ENCODE measurements around the gene SOX13.

SOX13 gene

GRCh38 chr1:204161609-204162493, 88.9 kb downstream of the SOX13 start:
- TF ChIP-seq, protein P1, sequence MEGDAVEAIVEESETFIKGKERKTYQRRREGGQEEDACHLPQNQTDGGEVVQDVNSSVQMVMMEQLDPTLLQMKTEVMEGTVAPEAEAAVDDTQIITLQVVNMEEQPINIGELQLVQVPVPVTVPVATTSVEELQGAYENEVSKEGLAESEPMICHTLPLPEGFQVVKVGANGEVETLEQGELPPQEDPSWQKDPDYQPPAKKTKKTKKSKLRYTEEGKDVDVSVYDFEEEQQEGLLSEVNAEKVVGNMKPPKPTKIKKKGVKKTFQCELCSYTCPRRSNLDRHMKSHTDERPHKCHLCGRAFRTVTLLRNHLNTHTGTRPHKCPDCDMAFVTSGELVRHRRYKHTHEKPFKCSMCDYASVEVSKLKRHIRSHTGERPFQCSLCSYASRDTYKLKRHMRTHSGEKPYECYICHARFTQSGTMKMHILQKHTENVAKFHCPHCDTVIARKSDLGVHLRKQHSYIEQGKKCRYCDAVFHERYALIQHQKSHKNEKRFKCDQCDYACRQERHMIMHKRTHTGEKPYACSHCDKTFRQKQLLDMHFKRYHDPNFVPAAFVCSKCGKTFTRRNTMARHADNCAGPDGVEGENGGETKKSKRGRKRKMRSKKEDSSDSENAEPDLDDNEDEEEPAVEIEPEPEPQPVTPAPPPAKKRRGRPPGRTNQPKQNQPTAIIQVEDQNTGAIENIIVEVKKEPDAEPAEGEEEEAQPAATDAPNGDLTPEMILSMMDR (IDR thresholded peaks at IDR 0.05; ENCODE audit: low read depth, low read length, missing control alignments): no peak
- H3K4me3 ChIP-seq (ENCODE audit: low read depth, low read length): no peak overlapping the region
- DNase-seq (ENCODE audit: low read depth): no peak

DNA sequence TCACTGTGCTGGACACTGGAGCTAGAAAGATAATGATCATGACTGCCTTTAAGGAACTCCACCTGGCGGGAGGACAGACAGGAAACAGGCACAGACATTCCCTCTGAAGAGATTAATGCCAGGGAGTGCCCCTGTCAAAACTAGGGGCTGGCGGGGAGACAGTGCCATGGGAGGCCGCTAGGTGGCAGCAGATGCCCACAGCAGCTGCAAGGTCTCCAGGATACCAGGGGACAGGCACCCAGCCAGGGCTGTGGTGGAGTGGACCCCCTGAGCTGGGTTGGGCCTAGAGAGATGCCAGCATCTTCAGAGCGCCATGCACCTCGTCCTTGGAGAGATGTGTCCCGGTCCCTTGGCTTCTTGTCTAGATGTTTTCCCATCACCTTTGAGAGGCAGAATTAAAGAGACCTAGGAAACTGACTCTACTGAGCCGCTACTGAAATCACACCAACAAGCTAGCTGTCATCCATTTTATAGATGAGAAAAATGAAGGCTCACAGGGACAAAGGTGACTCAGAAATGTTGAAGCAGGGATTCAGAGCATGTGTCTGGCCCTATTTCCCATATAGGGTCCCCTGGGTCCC, 89.7 kb downstream of the SOX13 start:
- TF ChIP-seq, protein P1 (IDR thresholded peaks at IDR 0.05; ENCODE audit: low read depth, low read length, missing control alignments): peak; percentile 98
- no peak overlapping the region for H3K4me3 ChIP-seq (ENCODE audit: low read depth, low read length)
- DNase-seq (ENCODE audit: low read depth): no peak

DNA sequence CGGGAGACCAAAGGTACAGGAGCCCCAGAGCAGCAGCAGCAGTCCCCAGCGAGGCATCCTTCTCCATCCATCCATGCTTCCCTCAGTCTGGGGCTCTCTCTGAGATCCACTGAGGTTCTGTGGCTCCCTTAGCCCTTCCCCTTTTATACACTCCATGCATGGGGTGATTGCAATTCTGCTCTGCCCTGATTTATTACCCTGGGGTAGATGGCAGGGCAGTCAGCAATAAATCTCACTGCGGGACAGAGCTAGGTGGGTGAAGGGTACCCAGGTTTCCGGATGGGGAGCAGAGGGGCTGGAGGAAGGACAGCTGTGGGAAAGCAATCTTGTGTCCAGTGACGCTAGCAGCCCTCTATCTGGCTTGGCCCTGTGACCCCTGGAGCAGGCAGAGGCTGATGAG, 93.3 kb downstream of the SOX13 start, which contains the start of gene REN:
Gene REN (minus strand): TSS at position 119 of the 400 bp plus-strand sequence. CDS start 44 bp downstream, at position 75.
- TF ChIP-seq, protein P1 (IDR thresholded peaks at IDR 0.05; ENCODE audit: low read depth, low read length, missing control alignments): no peak
- no peak within 1 kb of the TSS for H3K4me3 ChIP-seq (ENCODE audit: low read depth, low read length)
- DNase-seq (ENCODE audit: low read depth): no peak

GRCh38 chr1:204167730-204168129, 94.8 kb downstream of the SOX13 start:
- TF ChIP-seq, protein P1 (IDR thresholded peaks at IDR 0.05; ENCODE audit: low read depth, low read length, missing control alignments): no peak
- no peak overlapping the region for H3K4me3 ChIP-seq (ENCODE audit: low read depth, low read length)
- DNase-seq (ENCODE audit: low read depth): no peak

GRCh38 chr1:204169858-204170257, 96.9 kb downstream of the SOX13 start:
- TF ChIP-seq, protein P1 (IDR thresholded peaks at IDR 0.05; ENCODE audit: low read depth, low read length, missing control alignments): no peak
- H3K4me3 ChIP-seq (ENCODE audit: low read depth, low read length): no peak overlapping the region
- DNase-seq (ENCODE audit: low read depth): no peak

DNA sequence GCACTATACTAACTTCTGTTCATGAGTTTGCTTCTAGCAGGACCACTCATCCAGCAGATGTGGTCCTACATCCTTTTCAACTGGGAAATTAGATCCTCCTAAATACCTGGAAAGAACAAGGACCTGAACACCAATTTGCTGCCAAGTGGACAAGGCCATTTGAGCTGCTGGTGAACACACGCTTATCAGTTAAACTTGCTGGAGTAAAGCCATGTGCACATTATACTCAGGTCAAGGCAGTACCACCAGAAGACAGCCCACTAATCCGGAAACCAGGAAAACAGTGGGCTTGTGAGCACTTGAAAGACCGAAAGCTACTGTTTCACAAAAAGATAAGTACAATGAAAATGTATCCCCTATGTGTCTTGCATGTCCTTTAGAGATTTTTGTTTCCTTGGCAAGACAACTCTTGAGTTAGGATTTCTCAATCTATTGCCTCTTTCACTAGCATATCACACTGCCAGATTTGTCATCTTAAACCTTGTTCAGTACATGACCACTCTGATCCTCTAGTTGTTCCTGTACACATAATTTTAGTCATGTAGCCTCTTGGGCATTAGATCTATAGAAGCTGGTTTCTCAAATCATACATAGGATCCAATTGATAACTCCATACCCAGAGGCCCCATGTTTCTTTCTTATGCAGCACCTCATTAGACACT, 97.7 kb downstream of the SOX13 start:
- TF ChIP-seq, protein P1 (IDR thresholded peaks at IDR 0.05; ENCODE audit: low read depth, low read length, missing control alignments): no peak
- H3K4me3 ChIP-seq (ENCODE audit: low read depth, low read length): no peak overlapping the region
- DNase-seq (ENCODE audit: low read depth): no peak
